ENCODE measurements around the gene SLTM. TPM values are rescaled to one million over a fixed set of nuclear protein-coding genes. Genes with fewer than 3 reads are reported as not detected.
"Not testable (repeated sequence)": the region's sequence is repeated elsewhere in the genome, so short reads cannot be mapped to it uniquely, and the experiment has no call there.

The SLTM gene
- 100 to 1,000 TPM; 123 to 176 (median 138) TPM for polyA plus RNA-seq (ENCODE audit: insufficient read length in 3 of 3)
- long read RNA-seq, donor 1, full-length matches to known transcripts: 8 of 13 reads
- long read RNA-seq, donor 1, partial matches to known transcripts: 5 of 13 reads
- long read RNA-seq, donor 1, other reads (novel, unspliced or antisense): 0 of 13 reads
- long read RNA-seq, donor 2, full-length matches to known transcripts: 6 of 6 reads
- long read RNA-seq, donor 2, partial matches to known transcripts: 0 of 6 reads
- long read RNA-seq, donor 2, other reads (novel, unspliced or antisense): 0 of 6 reads
- long read RNA-seq, donor 3, partial matches to known transcripts: 0 of 5 reads
- long read RNA-seq, donor 3, other reads (novel, unspliced or antisense): 0 of 5 reads
- long read RNA-seq, donor 4, full-length matches to known transcripts: 8 of 8 reads
- long read RNA-seq, donor 4, partial matches to known transcripts: 0 of 8 reads
- long read RNA-seq, donor 4, other reads (novel, unspliced or antisense): 0 of 8 reads
- long read RNA-seq, donor 5: 0 reads
- long read RNA-seq, donor 6, full-length matches to known transcripts: 11 of 11 reads
- long read RNA-seq, donor 6, partial matches to known transcripts: 0 of 11 reads
- long read RNA-seq, donor 6, other reads (novel, unspliced or antisense): 0 of 11 reads
- long read RNA-seq, donor 7, partial matches to known transcripts: 19 of 28 reads
- long read RNA-seq, donor 7, other reads (novel, unspliced or antisense): 0 of 28 reads
- long read RNA-seq, donor 8, partial matches to known transcripts: 0 of 2 reads
- long read RNA-seq, donor 8, other reads (novel, unspliced or antisense): 0 of 2 reads
- long read RNA-seq, donor 9, full-length matches to known transcripts: 8 of 14 reads
- long read RNA-seq, donor 9, partial matches to known transcripts: 6 of 14 reads
- long read RNA-seq, donor 9, other reads (novel, unspliced or antisense): 0 of 14 reads
- long read RNA-seq, donor 10, partial matches to known transcripts: 14 of 21 reads
- long read RNA-seq, donor 10, other reads (novel, unspliced or antisense): 0 of 21 reads
- long read RNA-seq, donor 11, full-length matches to known transcripts: 5 of 5 reads
- long read RNA-seq, donor 11, partial matches to known transcripts: 0 of 5 reads
- long read RNA-seq, donor 11, other reads (novel, unspliced or antisense): 0 of 5 reads
- long read RNA-seq, donor 12, full-length matches to known transcripts: 12 of 21 reads
- long read RNA-seq, donor 12, partial matches to known transcripts: 9 of 21 reads
- long read RNA-seq, donor 12, other reads (novel, unspliced or antisense): 0 of 21 reads
- long read RNA-seq, donor 13, partial matches to known transcripts: 20 of 25 reads
- long read RNA-seq, donor 13, other reads (novel, unspliced or antisense): 0 of 25 reads
- long read RNA-seq, donor 14: 0 reads
- long read RNA-seq, donor 15: 0 reads
- long read RNA-seq, donor 16, partial matches to known transcripts: 0 of 6 reads
- long read RNA-seq, donor 16, other reads (novel, unspliced or antisense): 0 of 6 reads

- peak; percentile 96 for DNase-seq
These were observed at the start of gene SLTM for GRCh38 chr15:58933281-58934113. TSS of gene SLTM (minus strand) at chr15:58933679. CDS start at chr15:58933565, 114 bp downstream.

- DNase-seq: no peak
These were observed 49.8 kb upstream of the SLTM start for GRCh38 chr15:58983261-58983660.

GRCh38 chr15:58981808-58982475 lies 48.5 kb upstream of the SLTM start:
- DNase-seq: no peak

GRCh38 chr15:58980351-58980939 lies 47.0 kb upstream of the SLTM start:
- DNase-seq: peak; percentile 31

GRCh38 chr15:58977887-58978286 lies 44.4 kb upstream of the SLTM start:
- DNase-seq: no peak

- DNase-seq: no peak
These were observed 34.0 kb upstream of the SLTM start for GRCh38 chr15:58967479-58967878.

- no peak for DNase-seq
These were observed 33.2 kb upstream of the SLTM start for GRCh38 chr15:58966698-58967097.

- no peak for DNase-seq
These were observed 29.4 kb upstream of the SLTM start for GRCh38 chr15:58962662-58963565.

GRCh38 chr15:58962136-58962535 lies 28.7 kb upstream of the SLTM start:
- no peak for DNase-seq

- no peak for DNase-seq
These were observed 25.3 kb upstream of the SLTM start for GRCh38 chr15:58958811-58959210.

GRCh38 chr15:58957101-58957973 lies 23.9 kb upstream of the SLTM start:
- peak; percentile 35 for DNase-seq

GRCh38 chr15:58952751-58953150 lies 19.3 kb upstream of the SLTM start:
- no peak for DNase-seq

GRCh38 chr15:58951388-58952007 lies 18.0 kb upstream of the SLTM start:
- DNase-seq: no peak

GRCh38 chr15:58947179-58947578 lies 13.7 kb upstream of the SLTM start:
- DNase-seq: no peak

GRCh38 chr15:58934974-58935373 lies 1.5 kb upstream of the SLTM start:
- not testable (repeated sequence) for DNase-seq

GRCh38 chr15:58934521-58934920 lies 1.0 kb upstream of the SLTM start:
- DNase-seq: no peak

GRCh38 chr15:58934114-58934447 lies 602 bp upstream of the SLTM start:
- no peak for DNase-seq
